Testis (tissue), 3 donors: ENCODE data around the gene MYO18A. TPM values are rescaled to one million over a fixed set of nuclear protein-coding genes. Genes with fewer than 3 reads are reported as not detected.

Experiments used
- DNase-seq: peaks from one replicate; pipeline ENCODE4 v3.0.0-alpha.2; 2019
- H3K27ac ChIP-seq, 2 donors: fragments of 200-600 bp; sonication (generic); one replicate each; pipeline ENCODE4 v1.5.1; 2019
- H3K27me3 ChIP-seq: fragments of 200-600 bp; sonication (generic); one replicate; pipeline ENCODE4 v1.5.1; 2019
- H3K36me3 ChIP-seq: fragments of 200-600 bp; sonication (generic); one replicate; pipeline ENCODE4 v1.5.1; 2017; ENCODE audit warnings: low read depth; ENCODE audit errors: missing control alignments
- H3K4me1 ChIP-seq: fragments of 200-600 bp; sonication (generic); one replicate; pipeline ENCODE4 v1.5.1; 2019
- H3K4me3 ChIP-seq, 2 donors: fragments of 200-600 bp; sonication (generic); one replicate each; pipeline ENCODE4 v1.5.1; 2017 to 2019
- H3K9me3 ChIP-seq: fragments of 200-600 bp; sonication (generic); one replicate; pipeline ENCODE4 v1.5.1; 2017
- POLR2A ChIP-seq: fragments of 450-650 bp; IDR thresholded peaks from one replicate; pipeline ENCODE4 v1.6.1; 2017; ENCODE audit warnings: antibody characterized with exemption, mild to moderate bottlenecking, moderate library complexity
- WGBS, 2 donors: methylation state at CpG; one replicate each; pipeline ENCODE4 v1.1.5; 2018; 5-methylcytosine and 5-hydroxymethylcytosine counted together
- intact Hi-C: fragments of 100-400 bp; cut with DNase I; formaldehyde crosslinking; loops from one replicate; pipeline ENCODE4 v1.15.1; 2023; ENCODE audit warnings: low total_unique reads
- polyA plus RNA-seq: library from polyadenylated mRNA; stranded (reverse); fragments of 350-450 nt; fragmentation: Illumina TruSeq; extraction: RNeasy Lipid Tissue Mini Kit (QIAGEN cat#74804); gene quantifications from one replicate; pipeline ENCODE4 v1.2.3, GENCODE V29; 2014; ENCODE audit warnings: low read depth, low replicate concordance; ENCODE audit not compliant: insufficient read depth
- total RNA-seq, 2 donors: library from RNA; depleted of rRNA; stranded (reverse); fragments of >200 nt; gene quantifications; one replicate each; pipeline ENCODE4 v1.2.3, GENCODE V29; 2016
- TF ChIP-seq, protein P1 (sequence below), 3 experiments: fragments of 450-650 bp in 2 of 3; fragments of 200-600 bp in 1 of 3; sonication (generic) in 1 of 3; IDR thresholded peaks; one replicate each; pipeline ENCODE4 v1.5.1; 2016 to 2019; ENCODE audit warnings: antibody characterized with exemption in 3 of 3, mild to moderate bottlenecking in 2 of 3, moderate library complexity in 1 of 3

The MYO18A gene
- total and polyA plus RNA-seq, 3 donors from 2014 or later = 89.1 to 154 (median 91.1) TPM

DNA sequence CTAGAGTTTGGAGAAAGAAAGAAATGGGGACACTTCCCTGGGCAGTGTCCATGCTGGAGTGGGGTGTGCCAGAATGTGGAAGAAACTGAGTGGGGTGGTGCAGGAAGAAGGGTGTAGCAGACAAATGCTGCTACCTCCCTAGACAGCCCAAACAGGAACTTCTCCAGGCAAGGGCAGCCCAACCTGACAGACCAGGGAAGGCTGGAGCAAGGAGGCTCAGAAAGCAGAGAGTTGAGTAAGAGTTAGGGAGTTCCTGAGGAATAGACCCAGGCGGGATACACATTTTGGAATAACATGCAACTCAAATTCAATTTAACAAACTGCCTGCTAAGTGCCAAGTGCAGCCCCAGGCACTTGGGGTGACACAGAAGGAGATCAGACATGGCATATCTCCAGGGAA lies 1.0 kb upstream of the MYO18A start:
- peaks cover 36% of the 10 kb centered on the region for H3K4me1 ChIP-seq
- H3K27me3 ChIP-seq = no peaks in the 10 kb centered on the region
- H3K9me3 ChIP-seq = no peaks in the 10 kb centered on the region
- H3K36me3 ChIP-seq = no peaks in the 10 kb centered on the region
- H3K27ac ChIP-seq = no peak overlapping the region
- no peak for DNase-seq
- H3K4me3 ChIP-seq = no peak overlapping the region
- intact Hi-C loops = no loop called here
- no peak for TF ChIP-seq POLR2A
- TF ChIP-seq, protein P1, sequence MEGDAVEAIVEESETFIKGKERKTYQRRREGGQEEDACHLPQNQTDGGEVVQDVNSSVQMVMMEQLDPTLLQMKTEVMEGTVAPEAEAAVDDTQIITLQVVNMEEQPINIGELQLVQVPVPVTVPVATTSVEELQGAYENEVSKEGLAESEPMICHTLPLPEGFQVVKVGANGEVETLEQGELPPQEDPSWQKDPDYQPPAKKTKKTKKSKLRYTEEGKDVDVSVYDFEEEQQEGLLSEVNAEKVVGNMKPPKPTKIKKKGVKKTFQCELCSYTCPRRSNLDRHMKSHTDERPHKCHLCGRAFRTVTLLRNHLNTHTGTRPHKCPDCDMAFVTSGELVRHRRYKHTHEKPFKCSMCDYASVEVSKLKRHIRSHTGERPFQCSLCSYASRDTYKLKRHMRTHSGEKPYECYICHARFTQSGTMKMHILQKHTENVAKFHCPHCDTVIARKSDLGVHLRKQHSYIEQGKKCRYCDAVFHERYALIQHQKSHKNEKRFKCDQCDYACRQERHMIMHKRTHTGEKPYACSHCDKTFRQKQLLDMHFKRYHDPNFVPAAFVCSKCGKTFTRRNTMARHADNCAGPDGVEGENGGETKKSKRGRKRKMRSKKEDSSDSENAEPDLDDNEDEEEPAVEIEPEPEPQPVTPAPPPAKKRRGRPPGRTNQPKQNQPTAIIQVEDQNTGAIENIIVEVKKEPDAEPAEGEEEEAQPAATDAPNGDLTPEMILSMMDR (IDR thresholded peaks at IDR 0.05) = no peak
- 55 to 93% methylated on average over 1 of the region's 1 CpG for WGBS, 2 donors

GRCh38 chr17:29180788-29181160 lies 576 bp upstream of the MYO18A start:
- Histone ChIP-seq H3K36me3 (no peaks in the 10 kb centered on the region), H3K4me1 (peaks cover 40% of the 10 kb centered on the region), H3K9me3 (no peaks in the 10 kb centered on the region), H3K27me3 (no peaks in the 10 kb centered on the region), H3K27ac (peak overlapping the region; percentile 47 to 75), H3K4me3 (peak overlapping the region; percentile 63 to 71)
- intact Hi-C loops = no loop called here
- TF ChIP-seq POLR2A = no peak
- TF ChIP-seq, protein P1 (IDR thresholded peaks at IDR 0.05) = no peak
- WGBS, 2 donors = 57 to 66% methylated on average over 2 to 4 of the region's 4 CpGs
- no peak for DNase-seq

DNA sequence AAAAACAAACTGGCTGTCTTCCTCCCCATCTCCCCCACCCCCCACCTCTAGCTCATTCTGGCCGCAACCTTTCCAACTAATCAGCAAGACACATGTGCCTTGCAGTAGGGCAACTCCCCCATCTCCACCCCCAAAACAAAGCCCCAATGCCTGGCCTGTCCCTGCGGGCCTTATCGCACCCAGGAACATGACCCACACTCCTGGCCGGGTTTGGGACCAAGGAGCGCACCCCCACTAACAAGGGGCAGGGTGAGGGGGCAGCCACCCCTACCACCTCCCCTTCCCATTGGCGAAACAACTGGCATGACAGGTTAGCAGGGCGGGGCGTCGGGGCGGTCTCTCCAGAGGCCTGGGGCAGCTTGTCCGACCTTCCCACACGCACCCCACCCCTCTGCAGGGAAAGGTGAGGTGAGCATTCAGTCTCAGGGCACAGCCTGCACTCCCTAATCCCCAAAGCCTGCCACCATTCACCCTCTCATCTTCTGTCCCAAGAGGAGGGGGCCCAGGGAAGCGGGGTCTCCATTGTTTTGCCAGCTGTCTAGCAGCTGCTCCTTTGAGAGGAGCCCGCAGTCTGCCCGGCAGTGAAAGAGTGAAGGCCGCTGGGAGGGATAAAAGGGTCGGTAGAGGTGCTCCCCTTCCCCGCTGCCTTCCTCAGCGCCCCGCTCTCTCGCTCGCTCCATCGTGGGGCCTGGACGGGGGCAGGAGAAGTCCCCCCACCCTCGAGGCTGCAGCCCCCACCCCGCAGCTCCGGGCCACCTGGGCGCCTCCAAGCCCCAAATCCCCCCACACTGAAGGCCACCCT lies 765 bp downstream of the MYO18A start:
- TF ChIP-seq, protein P1 (IDR thresholded peaks at IDR 0.05) = no peak
- TF ChIP-seq POLR2A = no peak
- H3K27me3 ChIP-seq = no peaks in the 10 kb centered on the region
- intact Hi-C loops = no loop called here
- H3K9me3 ChIP-seq = no peaks in the 10 kb centered on the region
- H3K27ac ChIP-seq = peak overlapping the region; percentile 75 to 81
- peak overlapping the region; percentile 63 to 71 for H3K4me3 ChIP-seq
- peak; percentile 56 for DNase-seq
- WGBS, 2 donors = 6 to 9% methylated on average over 12 to 25 of the region's 28 CpGs
- H3K4me1 ChIP-seq = peaks cover 40% of the 10 kb centered on the region
- H3K36me3 ChIP-seq = no peaks in the 10 kb centered on the region

DNA sequence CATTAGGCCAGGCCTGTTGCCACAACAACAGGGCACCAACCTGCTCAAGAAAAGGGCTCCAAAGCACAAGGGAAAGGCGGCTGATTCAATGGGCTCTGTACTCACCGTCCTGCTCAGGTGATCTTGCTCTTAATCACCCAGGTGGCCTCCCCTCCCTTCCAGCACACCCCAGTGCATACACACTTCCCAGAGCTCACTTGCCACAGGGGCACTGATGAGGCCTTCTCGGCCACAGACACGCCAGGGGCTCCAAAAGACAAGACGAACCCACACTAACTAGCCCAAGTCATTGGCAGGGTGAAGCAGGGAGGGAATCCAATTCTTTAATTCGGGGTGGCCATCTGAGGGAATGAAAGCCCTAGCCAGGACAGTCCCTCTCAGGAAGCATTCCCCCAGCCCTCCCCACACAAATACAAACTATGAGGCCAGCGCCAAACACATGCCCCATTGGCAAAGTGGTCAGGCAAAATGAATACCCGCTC lies 1.4 kb downstream of the MYO18A start:
- H3K36me3 ChIP-seq = no peaks in the 10 kb centered on the region
- peak overlapping the region; percentile 31 to 75 for H3K27ac ChIP-seq
- TF ChIP-seq, protein P1 (IDR thresholded peaks at IDR 0.05) = no peak
- no peak for TF ChIP-seq POLR2A
- no peaks in the 10 kb centered on the region for H3K27me3 ChIP-seq
- no peak overlapping the region for H3K4me3 ChIP-seq
- H3K9me3 ChIP-seq = no peaks in the 10 kb centered on the region
- 21 to 50% methylated on average over 7 to 8 of the region's 8 CpGs for WGBS, 2 donors
- intact Hi-C loops = no loop called here
- no peak for DNase-seq
- peaks cover 40% of the 10 kb centered on the region for H3K4me1 ChIP-seq
